GM12878 (cell line): ENCODE data around the gene TRAF7. TPM values are rescaled to one million over a fixed set of nuclear protein-coding genes. Genes with fewer than 3 reads are reported as not detected.

ENCODE experiments used
- BRCA1 ChIP-seq: IDR thresholded peaks from 2 replicates; pipeline ENCODE4 v1.6.1; 2011; ENCODE audit warnings: low read depth, low read length, improper control_type of control experiment
- CEBPB ChIP-seq, 2 experiments: fragments of 150-350 bp in 1 of 2; IDR thresholded peaks; 2 replicates each; pipeline ENCODE4 v1.6.1; 2012 to 2014; ENCODE audit warnings: low read depth in 2 of 2, low read length in 2 of 2, borderline replicate concordance in 1 of 2, inconsistent platforms in 1 of 2
- CHD4 ChIP-seq: fragments of 200-600 bp; sonication (generic); IDR thresholded peaks from 2 replicates; pipeline ENCODE4 v1.6.1; 2016; ENCODE audit warnings: mild to moderate bottlenecking
- HDAC2 ChIP-seq: fragments of 200-600 bp; sonication (generic); IDR thresholded peaks from 2 replicates; pipeline ENCODE4 v1.6.1; 2017
- HDGF ChIP-seq: fragments of 450-650 bp; IDR thresholded peaks from 2 replicates; pipeline ENCODE4 v1.6.1; 2016; ENCODE audit warnings: antibody characterized with exemption
- JUND ChIP-seq: IDR thresholded peaks from 2 replicates; pipeline ENCODE4 v1.6.1; 2012; ENCODE audit warnings: low read depth, mild to moderate bottlenecking, low read length, improper control_type of control experiment, moderate library complexity
- LARP7 ChIP-seq: fragments of 450-650 bp; IDR thresholded peaks from 2 replicates; pipeline ENCODE4 v1.6.1; 2017; ENCODE audit warnings: mild to moderate bottlenecking
- MYB ChIP-seq: fragments of 150-350 bp; IDR thresholded peaks from 2 replicates; pipeline ENCODE4 v1.6.1; 2014; ENCODE audit warnings: mild to moderate bottlenecking, low read depth, low read length, borderline replicate concordance
- NRF1 ChIP-seq: conservative IDR thresholded peaks from 2 replicates; pipeline ENCODE4 v1.6.1; 2011; ENCODE audit warnings: mild to moderate bottlenecking, low read depth, low read length, improper control_type of control experiment
- PAX5 ChIP-seq: IDR thresholded peaks from 2 replicates; pipeline ENCODE4 v1.6.1; 2011; ENCODE audit warnings: low read depth, low read length, borderline replicate concordance
- SP1 ChIP-seq: IDR thresholded peaks from one replicate; pipeline ENCODE4 v1.6.1; 2011; ENCODE audit warnings: low read depth, low read length
- TAF1 ChIP-seq: IDR thresholded peaks from 2 replicates; pipeline ENCODE4 v1.6.1; 2011; ENCODE audit warnings: mild to moderate bottlenecking, low read depth, low read length, borderline replicate concordance
- YBX1 ChIP-seq: fragments of 450-650 bp; IDR thresholded peaks from 2 replicates; pipeline ENCODE4 v1.6.1; 2016; ENCODE audit warnings: antibody characterized with exemption
- ZBED1 ChIP-seq: IDR thresholded peaks from 2 replicates; pipeline ENCODE4 v1.6.1; 2016; ENCODE audit warnings: borderline replicate concordance
- ZSCAN29 ChIP-seq: fragments of 450-650 bp; IDR thresholded peaks from 2 replicates; pipeline ENCODE4 v1.6.1; 2017; ENCODE audit warnings: mild to moderate bottlenecking, moderate library complexity
- polyA plus RNA-seq, 11 experiments: library from polyadenylated mRNA; depleted of rRNA in 4 of 11; unstranded in 6 of 11; stranded (reverse) in 5 of 11; fragments of >200 nt; fragmentation: Nextera tagmentation in 4 of 11; fragmentation: Illumina TruSeq in 1 of 11; extraction: Ambion mirVana in 4 of 11; extraction: Trizol in 1 of 11; gene quantifications; 1 replicate in 1 of 11; 2 replicates in 10 of 11; pipeline versions ENCODE4 v1.2.1 to v1.2.3, GENCODE V29; 2011 to 2016; ENCODE audit warnings: inconsistent platforms in 2 of 11, missing spikeins in 2 of 11, low read depth in 1 of 11
- total RNA-seq, 4 experiments: library from RNA; depleted of rRNA in 3 of 4; stranded (reverse); fragments of >200 nt in 3 of 4; fragmentation: Illumina TruSeq in 1 of 4; extraction: Trizol in 1 of 4; gene quantifications; 2 replicates each; pipeline versions ENCODE4 v1.2.1 to v1.2.3, GENCODE V29; 2013 to 2021
- TF ChIP-seq, protein P1 (sequence below): IDR thresholded peaks from 2 replicates; pipeline ENCODE4 v1.6.1; 2012; ENCODE audit warnings: low read depth, low read length, improper control_type of control experiment
- TF ChIP-seq, protein P2 (sequence below): fragments of 450-650 bp; IDR thresholded peaks from 2 replicates; pipeline ENCODE4 v1.6.1; 2017; ENCODE audit warnings: mild to moderate bottlenecking, moderate library complexity
- TF ChIP-seq, protein P3 (sequence below): fragments of 450-650 bp; IDR thresholded peaks from 2 replicates; pipeline ENCODE4 v1.6.1; 2017; ENCODE audit warnings: mild to moderate bottlenecking, moderate library complexity
- TF ChIP-seq, protein P4 (sequence below): IDR thresholded peaks from 2 replicates; pipeline ENCODE4 v1.6.1; 2011; ENCODE audit warnings: low read depth, mild to moderate bottlenecking, low read length, moderate library complexity, borderline replicate concordance; ENCODE audit errors: extremely low read depth

Gene TRAF7
- total and polyA plus RNA-seq, 10 of the 15 experiments (the other 5 are each of a cell fraction or from before 2014, with no cell fraction given): 0.61 to 87.0 (median 30.0) TPM

DNA sequence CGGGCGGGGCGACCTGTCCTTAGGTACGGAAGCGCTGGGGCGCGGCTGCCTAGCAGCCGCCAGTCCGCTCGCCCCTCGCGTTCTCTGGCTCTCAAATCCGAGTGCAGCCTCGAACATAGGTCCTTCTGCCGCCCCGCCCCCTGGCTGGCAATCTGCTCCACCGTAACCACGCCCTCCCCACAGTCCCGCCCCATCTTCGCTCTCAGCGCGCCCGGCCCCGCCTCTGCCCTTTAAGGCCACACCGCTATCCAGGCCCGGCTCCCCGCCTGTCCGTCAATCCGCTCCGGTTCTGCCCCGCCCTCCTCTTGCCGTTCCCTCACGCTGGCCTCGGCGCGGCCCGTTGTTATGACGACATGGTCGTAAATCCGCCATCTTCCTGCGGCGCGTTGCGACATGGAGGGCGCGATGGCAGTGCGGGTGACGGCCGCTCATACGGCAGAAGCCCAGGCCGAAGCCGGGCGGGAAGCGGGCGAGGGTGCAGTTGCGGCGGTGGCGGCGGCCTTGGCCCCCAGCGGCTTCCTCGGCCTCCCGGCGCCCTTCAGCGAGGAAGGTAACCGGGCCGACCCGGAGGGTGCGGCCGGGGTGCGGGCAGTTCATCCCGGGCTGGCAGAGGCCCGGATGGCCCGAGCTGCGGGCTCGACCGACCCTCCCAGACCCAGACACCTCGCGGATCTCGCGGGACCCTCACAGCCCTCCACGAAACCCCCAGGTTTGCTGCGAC is 67.8 kb downstream of the TRAF7 start, which contains the start of gene E4F1 (continued):
- TF ChIP-seq, protein P1, sequence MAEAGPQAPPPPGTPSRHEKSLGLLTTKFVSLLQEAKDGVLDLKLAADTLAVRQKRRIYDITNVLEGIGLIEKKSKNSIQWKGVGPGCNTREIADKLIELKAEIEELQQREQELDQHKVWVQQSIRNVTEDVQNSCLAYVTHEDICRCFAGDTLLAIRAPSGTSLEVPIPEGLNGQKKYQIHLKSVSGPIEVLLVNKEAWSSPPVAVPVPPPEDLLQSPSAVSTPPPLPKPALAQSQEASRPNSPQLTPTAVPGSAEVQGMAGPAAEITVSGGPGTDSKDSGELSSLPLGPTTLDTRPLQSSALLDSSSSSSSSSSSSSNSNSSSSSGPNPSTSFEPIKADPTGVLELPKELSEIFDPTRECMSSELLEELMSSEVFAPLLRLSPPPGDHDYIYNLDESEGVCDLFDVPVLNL: no peak
- no peak for TF ChIP-seq YBX1
- peak; percentile 86; the same call in 1 of the 2 replicates for TF ChIP-seq LARP7
- TF ChIP-seq JUND: no peak
- no peak for TF ChIP-seq ZBED1
- no peak for TF ChIP-seq HDAC2
- TF ChIP-seq BRCA1: no peak
- no peak for TF ChIP-seq SP1
- TF ChIP-seq TAF1: peak; percentile 95
- no peak for TF ChIP-seq MYB
- TF ChIP-seq PAX5: no peak; the same call in 1 of the 2 replicates
- TF ChIP-seq NRF1: no peak
- TF ChIP-seq, protein P2, sequence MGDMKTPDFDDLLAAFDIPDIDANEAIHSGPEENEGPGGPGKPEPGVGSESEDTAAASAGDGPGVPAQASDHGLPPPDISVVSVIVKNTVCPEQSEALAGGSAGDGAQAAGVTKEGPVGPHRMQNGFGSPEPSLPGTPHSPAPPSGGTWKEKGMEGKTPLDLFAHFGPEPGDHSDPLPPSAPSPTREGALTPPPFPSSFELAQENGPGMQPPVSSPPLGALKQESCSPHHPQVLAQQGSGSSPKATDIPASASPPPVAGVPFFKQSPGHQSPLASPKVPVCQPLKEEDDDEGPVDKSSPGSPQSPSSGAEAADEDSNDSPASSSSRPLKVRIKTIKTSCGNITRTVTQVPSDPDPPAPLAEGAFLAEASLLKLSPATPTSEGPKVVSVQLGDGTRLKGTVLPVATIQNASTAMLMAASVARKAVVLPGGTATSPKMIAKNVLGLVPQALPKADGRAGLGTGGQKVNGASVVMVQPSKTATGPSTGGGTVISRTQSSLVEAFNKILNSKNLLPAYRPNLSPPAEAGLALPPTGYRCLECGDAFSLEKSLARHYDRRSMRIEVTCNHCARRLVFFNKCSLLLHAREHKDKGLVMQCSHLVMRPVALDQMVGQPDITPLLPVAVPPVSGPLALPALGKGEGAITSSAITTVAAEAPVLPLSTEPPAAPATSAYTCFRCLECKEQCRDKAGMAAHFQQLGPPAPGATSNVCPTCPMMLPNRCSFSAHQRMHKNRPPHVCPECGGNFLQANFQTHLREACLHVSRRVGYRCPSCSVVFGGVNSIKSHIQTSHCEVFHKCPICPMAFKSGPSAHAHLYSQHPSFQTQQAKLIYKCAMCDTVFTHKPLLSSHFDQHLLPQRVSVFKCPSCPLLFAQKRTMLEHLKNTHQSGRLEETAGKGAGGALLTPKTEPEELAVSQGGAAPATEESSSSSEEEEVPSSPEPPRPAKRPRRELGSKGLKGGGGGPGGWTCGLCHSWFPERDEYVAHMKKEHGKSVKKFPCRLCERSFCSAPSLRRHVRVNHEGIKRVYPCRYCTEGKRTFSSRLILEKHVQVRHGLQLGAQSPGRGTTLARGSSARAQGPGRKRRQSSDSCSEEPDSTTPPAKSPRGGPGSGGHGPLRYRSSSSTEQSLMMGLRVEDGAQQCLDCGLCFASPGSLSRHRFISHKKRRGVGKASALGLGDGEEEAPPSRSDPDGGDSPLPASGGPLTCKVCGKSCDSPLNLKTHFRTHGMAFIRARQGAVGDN: peak; percentile 19; the same call in 1 of the 2 replicates
- no peak for TF ChIP-seq ZSCAN29
- TF ChIP-seq, protein P3, sequence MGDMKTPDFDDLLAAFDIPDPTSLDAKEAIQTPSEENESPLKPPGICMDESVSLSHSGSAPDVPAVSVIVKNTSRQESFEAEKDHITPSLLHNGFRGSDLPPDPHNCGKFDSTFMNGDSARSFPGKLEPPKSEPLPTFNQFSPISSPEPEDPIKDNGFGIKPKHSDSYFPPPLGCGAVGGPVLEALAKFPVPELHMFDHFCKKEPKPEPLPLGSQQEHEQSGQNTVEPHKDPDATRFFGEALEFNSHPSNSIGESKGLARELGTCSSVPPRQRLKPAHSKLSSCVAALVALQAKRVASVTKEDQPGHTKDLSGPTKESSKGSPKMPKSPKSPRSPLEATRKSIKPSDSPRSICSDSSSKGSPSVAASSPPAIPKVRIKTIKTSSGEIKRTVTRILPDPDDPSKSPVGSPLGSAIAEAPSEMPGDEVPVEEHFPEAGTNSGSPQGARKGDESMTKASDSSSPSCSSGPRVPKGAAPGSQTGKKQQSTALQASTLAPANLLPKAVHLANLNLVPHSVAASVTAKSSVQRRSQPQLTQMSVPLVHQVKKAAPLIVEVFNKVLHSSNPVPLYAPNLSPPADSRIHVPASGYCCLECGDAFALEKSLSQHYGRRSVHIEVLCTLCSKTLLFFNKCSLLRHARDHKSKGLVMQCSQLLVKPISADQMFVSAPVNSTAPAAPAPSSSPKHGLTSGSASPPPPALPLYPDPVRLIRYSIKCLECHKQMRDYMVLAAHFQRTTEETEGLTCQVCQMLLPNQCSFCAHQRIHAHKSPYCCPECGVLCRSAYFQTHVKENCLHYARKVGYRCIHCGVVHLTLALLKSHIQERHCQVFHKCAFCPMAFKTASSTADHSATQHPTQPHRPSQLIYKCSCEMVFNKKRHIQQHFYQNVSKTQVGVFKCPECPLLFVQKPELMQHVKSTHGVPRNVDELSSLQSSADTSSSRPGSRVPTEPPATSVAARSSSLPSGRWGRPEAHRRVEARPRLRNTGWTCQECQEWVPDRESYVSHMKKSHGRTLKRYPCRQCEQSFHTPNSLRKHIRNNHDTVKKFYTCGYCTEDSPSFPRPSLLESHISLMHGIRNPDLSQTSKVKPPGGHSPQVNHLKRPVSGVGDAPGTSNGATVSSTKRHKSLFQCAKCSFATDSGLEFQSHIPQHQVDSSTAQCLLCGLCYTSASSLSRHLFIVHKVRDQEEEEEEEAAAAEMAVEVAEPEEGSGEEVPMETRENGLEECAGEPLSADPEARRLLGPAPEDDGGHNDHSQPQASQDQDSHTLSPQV: no peak
- TF ChIP-seq, protein P4, sequence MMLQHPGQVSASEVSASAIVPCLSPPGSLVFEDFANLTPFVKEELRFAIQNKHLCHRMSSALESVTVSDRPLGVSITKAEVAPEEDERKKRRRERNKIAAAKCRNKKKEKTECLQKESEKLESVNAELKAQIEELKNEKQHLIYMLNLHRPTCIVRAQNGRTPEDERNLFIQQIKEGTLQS: peak; percentile 91
- TF ChIP-seq CHD4: no peak
- peak; percentile 100 for TF ChIP-seq HDGF
- peak in 1 of 2 experiments; percentile 56; a peak in 1 of 4 replicates for TF ChIP-seq CEBPB (IDR thresholded peaks at IDR 0.05; ENCODE audit: borderline replicate concordance in 1 of 2, low read depth in 2 of 2, low read length in 2 of 2)
